HEK293T (cell line): Measurements from ENCODE around the gene ASNSD1.
A peak's percentile ranks its signal among the peaks of the same experiment; 100 is the strongest.

Source experiments
- CTCF ChIA-PET: fragments of 350-600 bp; formaldehyde crosslinking; extraction: SDS; loops from one replicate; lab custom pipeline; 2021; ENCODE audit warnings: antibody characterized with exemption, inconsistent platforms; lab: Yijun Ruan, JAX
- POLR2A ChIA-PET: fragments of 350-600 bp; formaldehyde crosslinking; extraction: SDS; loops from one replicate; lab custom pipeline; 2020; ENCODE audit warnings: antibody characterized with exemption, inconsistent platforms; lab: Yijun Ruan, JAX
- DNase-seq: peaks from one replicate; pipeline ENCODE4 v3.0.0; 2012; ENCODE audit warnings: mixed read lengths; ENCODE audit errors: extremely low spot score
- ARNT ChIP-seq: fragments of 450-650 bp; IDR thresholded peaks from 2 replicates; pipeline ENCODE4 v1.6.1; 2017; ENCODE audit warnings: mild to moderate bottlenecking
- BHLHE40 ChIP-seq: fragments of 450-650 bp; IDR thresholded peaks from 2 replicates; pipeline ENCODE4 v1.6.1; 2016; ENCODE audit warnings: mild to moderate bottlenecking, moderate library complexity, borderline replicate concordance
- CTBP1 ChIP-seq: fragments of 450-650 bp; IDR thresholded peaks from 2 replicates; pipeline ENCODE4 v1.6.1; 2016; ENCODE audit warnings: borderline replicate concordance
- ELF4 ChIP-seq: fragments of 450-650 bp; IDR thresholded peaks from 2 replicates; pipeline ENCODE4 v1.6.1; 2017; ENCODE audit warnings: antibody characterized with exemption
- FOXA1 ChIP-seq: fragments of 450-650 bp; IDR thresholded peaks from 2 replicates; pipeline ENCODE4 v1.6.1; 2016; ENCODE audit warnings: mild to moderate bottlenecking
- FOXK2 ChIP-seq: fragments of 450-650 bp; IDR thresholded peaks from 2 replicates; pipeline ENCODE4 v1.6.1; 2016; ENCODE audit warnings: mild to moderate bottlenecking
- FOXM1 ChIP-seq: fragments of 450-650 bp; IDR thresholded peaks from 2 replicates; pipeline ENCODE4 v1.6.1; 2017; ENCODE audit warnings: mild to moderate bottlenecking, borderline replicate concordance
- HDGF ChIP-seq: fragments of 450-650 bp; IDR thresholded peaks from 2 replicates; pipeline ENCODE4 v1.6.1; 2017; ENCODE audit warnings: antibody characterized with exemption, borderline replicate concordance
- L3MBTL2 ChIP-seq: fragments of 450-650 bp; conservative IDR thresholded peaks from 2 replicates; pipeline ENCODE4 v1.6.1; 2016; ENCODE audit warnings: mild to moderate bottlenecking
- LEF1 ChIP-seq: fragments of 450-650 bp; IDR thresholded peaks from 2 replicates; pipeline ENCODE4 v1.6.1; 2017; ENCODE audit warnings: mild to moderate bottlenecking, borderline replicate concordance
- NFRKB ChIP-seq: fragments of 450-650 bp; IDR thresholded peaks from 2 replicates; pipeline ENCODE4 v1.6.1; 2016; ENCODE audit warnings: mild to moderate bottlenecking, moderate library complexity
- PKNOX1 ChIP-seq: fragments of 450-650 bp; IDR thresholded peaks from 2 replicates; pipeline ENCODE4 v1.6.1; 2016
- SP1 ChIP-seq: fragments of 450-650 bp; IDR thresholded peaks from 2 replicates; pipeline ENCODE4 v1.6.1; 2017
- SUZ12 ChIP-seq: fragments of 450-650 bp; IDR thresholded peaks from 2 replicates; pipeline ENCODE4 v1.6.1; 2016; ENCODE audit warnings: mild to moderate bottlenecking
- TARDBP ChIP-seq: fragments of 450-650 bp; IDR thresholded peaks from 2 replicates; pipeline ENCODE4 v1.6.1; 2016
- ZNF384 ChIP-seq: fragments of 450-650 bp; IDR thresholded peaks from 2 replicates; pipeline ENCODE4 v1.6.1; 2016

The ASNSD1 gene

DNA sequence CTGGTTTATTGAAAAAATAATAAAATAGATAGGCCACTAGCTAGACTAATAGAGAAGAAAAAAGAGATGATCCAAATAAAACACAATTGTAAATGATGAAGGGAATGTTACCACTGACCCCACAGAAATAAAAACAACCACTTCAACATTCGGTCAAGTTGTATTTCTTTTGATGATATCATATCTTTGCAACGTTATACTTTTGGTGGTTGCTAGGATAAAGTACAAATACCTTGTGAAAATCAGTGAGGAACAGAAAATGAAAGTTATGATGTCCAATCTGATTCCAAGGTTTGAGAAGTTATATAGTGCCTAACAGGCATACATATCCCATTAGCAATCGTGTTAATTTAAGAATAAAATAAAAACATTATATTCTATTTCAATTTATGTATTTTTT is 6.6 kb upstream of the ASNSD1 start:
- DNase-seq, result no peak
- CTCF ChIA-PET, result no interaction called here
- POLR2A ChIA-PET, result no interaction called here
- no peak for TF ChIP-seq FOXK2
- no peak for TF ChIP-seq FOXA1
- no peak for TF ChIP-seq SP1
- no peak for TF ChIP-seq FOXM1
- no peak for TF ChIP-seq BHLHE40
- no peak for TF ChIP-seq NFRKB
- TF ChIP-seq ZNF384, result no peak
- TF ChIP-seq CTBP1, result no peak
- TF ChIP-seq LEF1, result no peak
- no peak for TF ChIP-seq TARDBP
- TF ChIP-seq L3MBTL2, result no peak
- no peak for TF ChIP-seq ARNT
- no peak for TF ChIP-seq SUZ12
- TF ChIP-seq PKNOX1, result no peak

GRCh38 chr2:189657867-189658266 is 3.4 kb upstream of the ASNSD1 start:
- TF ChIP-seq FOXK2, result no peak
- POLR2A ChIA-PET, result no interaction called here
- DNase-seq, result no peak
- CTCF ChIA-PET, result interaction anchor here (0.6 kb wide), 1 partner anchor 376 kb away, joined by 3 read pairs; no protein-coding TSS in a partner anchor

DNA sequence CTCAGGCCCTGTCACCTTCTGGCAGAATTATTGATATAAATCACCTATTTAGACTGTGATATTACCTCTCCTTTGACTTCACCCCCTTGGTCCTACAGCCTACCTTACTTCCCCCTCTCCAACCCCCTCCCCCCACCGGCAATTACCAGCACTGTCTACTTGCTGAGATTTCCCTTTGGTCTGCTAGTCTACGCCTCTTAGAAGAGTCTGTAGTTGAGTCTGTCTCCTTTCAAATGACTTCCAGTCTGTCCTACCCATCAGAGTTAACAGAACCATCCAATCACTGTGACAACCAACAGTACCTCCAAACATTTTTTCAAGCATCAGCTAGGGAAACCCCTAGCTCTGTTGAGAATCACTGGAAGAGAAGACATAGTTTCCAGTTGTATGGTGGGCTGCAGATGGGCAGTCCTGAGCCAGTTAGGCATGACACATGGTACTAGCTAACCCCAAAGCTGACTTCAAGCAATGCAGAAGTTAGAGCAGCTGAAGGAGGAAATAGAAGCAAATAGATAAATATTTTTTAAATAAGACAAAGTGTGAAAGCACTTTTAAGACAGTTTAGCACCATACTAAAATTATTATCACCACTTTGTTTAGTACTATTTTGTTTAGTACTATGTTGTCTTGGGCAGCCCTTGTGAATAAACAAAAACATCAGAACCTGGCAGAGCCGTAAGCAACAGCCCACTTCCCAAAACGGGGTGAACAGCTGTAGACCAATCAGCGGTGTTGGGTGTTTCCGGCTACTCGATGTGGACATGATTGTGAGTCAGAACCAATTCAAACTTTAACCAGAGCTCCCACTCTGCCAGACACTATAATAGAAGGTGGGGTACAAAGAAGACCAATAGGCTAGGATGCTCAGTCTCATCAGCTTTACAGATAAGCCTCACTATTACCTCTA is 2.7 kb upstream of the ASNSD1 start:
- POLR2A ChIA-PET, result no interaction called here
- CTCF ChIA-PET, result interaction anchor here (0.5 kb wide), 1 partner anchor 88 kb away, joined by 3 read pairs; no protein-coding TSS in a partner anchor
- DNase-seq, result no peak
- TF ChIP-seq FOXM1 (no peak), LEF1 (no peak), FOXK2 (no peak), ARNT (no peak), BHLHE40 (no peak), HDGF (no peak), CTBP1 (no peak), PKNOX1 (no peak), ELF4 (no peak), TARDBP (no peak), SP1 (no peak), L3MBTL2 (no peak), NFRKB (no peak), FOXA1 (no peak), ZNF384 (no peak), SUZ12 (no peak)

GRCh38 chr2:189659734-189660133 is 1.5 kb upstream of the ASNSD1 start:
- TF ChIP-seq NFRKB, result no peak
- TF ChIP-seq L3MBTL2, result no peak
- TF ChIP-seq TARDBP, result no peak
- no peak for TF ChIP-seq FOXA1
- no peak for TF ChIP-seq HDGF
- no peak for TF ChIP-seq BHLHE40
- TF ChIP-seq FOXM1, result no peak
- no peak for TF ChIP-seq SP1
- no peak for TF ChIP-seq PKNOX1
- TF ChIP-seq FOXK2, result no peak
- TF ChIP-seq ELF4, result no peak
- no peak for TF ChIP-seq ARNT
- TF ChIP-seq ZNF384, result no peak
- TF ChIP-seq SUZ12, result no peak
- no peak for TF ChIP-seq CTBP1
- TF ChIP-seq LEF1, result no peak
- POLR2A ChIA-PET, result no interaction called here
- no peak for DNase-seq
- CTCF ChIA-PET, result no interaction called here

DNA sequence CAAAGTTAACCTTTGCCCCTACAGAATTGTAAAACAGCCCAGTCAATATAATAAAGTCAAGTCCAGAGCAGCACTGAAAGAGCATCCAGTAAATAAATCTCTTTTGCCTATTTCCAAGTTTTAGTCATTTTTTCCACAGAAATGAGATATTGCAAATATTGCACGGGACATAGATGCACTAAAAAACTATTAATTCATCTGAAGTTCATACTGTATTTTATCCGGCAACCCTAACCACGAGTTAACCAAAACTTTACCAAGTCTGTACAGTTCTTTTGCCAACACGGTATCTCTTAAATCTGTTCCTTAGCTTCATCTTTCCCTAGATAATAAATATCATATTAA is 484 bp upstream of the ASNSD1 start:
- POLR2A ChIA-PET, result interaction anchor here (1.0 to 2.9 kb wide), 4 partner anchors 11 to 101 kb away, joined by 3 to 14 read pairs (median 3); partner anchors contain the start of gene OSGEPL1
- CTCF ChIA-PET, result interaction anchor here (0.5 to 1.0 kb wide), 9 partner anchors 9 to 749 kb away, joined by 3 to 4 read pairs (median 3); partner anchors contain the start of gene SLC40A1
- no peak for DNase-seq
- no peak for TF ChIP-seq SP1
- TF ChIP-seq ELF4, result no peak
- no peak for TF ChIP-seq NFRKB
- TF ChIP-seq BHLHE40, result no peak
- TF ChIP-seq TARDBP, result no peak
- TF ChIP-seq FOXA1, result no peak

DNA sequence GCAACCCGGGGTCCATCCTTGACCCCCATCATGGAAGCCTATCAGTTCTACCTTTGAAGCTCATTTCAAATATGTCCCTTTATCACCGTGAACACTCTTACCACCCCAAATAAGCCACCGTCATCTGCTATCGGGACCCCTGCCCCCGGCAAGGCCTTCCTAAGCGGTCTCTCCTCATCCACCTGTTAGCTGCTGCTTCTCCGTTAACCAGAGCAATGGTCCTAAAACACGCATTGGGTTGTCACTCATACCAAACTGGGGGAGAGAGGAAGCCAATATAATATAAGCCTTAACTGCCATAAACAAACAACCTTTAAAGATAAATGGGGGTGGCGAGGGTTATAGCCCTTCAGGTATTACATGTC is 680 bp downstream of the ASNSD1 start:
- ChIA-PET POLR2A (interaction anchor here (0.6 to 2.9 kb wide), 7 partner anchors 9 to 1565 kb away, joined by 3 to 14 read pairs (median 3); partner anchors contain the start of genes ORMDL1, OSGEPL1 and PMS1), CTCF (interaction anchor here (0.9 kb wide), 1 partner anchor 175 kb away, joined by 4 read pairs; no protein-coding TSS in a partner anchor)
- no peak for DNase-seq
- TF ChIP-seq PKNOX1, result peak; percentile 60
- TF ChIP-seq NFRKB, result no peak
- no peak for TF ChIP-seq SP1
- no peak for TF ChIP-seq L3MBTL2
